Osteocyte (in vitro differentiated cells): ENCODE measurements around the gene FBF1. TPM values are rescaled to one million over a fixed set of nuclear protein-coding genes. Genes with fewer than 3 reads are reported as not detected.
A peak's percentile ranks its signal among the peaks of the same experiment; 100 is the strongest.

Source experiments
- DNase-seq: peaks from one replicate; pipeline ENCODE4 v3.0.0; 2021; ENCODE audit warnings: mixed read lengths; ENCODE audit not compliant: unreplicated experiment; ENCODE audit errors: extremely low spot score
- H3K27ac Mint-ChIP-seq: one replicate; pipeline ENCODE4 v1.8.0; 2021; ENCODE audit warnings: mild to moderate bottlenecking, mixed read lengths; ENCODE audit not compliant: unreplicated experiment
- H3K27me3 Mint-ChIP-seq: one replicate; pipeline ENCODE4 v1.8.0; 2021; ENCODE audit warnings: mixed read lengths; ENCODE audit not compliant: unreplicated experiment
- H3K36me3 Mint-ChIP-seq: one replicate; pipeline ENCODE4 v1.8.0; 2021; ENCODE audit warnings: mixed read lengths; ENCODE audit not compliant: unreplicated experiment
- H3K4me1 Mint-ChIP-seq: one replicate; pipeline ENCODE4 v1.8.0; 2021; ENCODE audit warnings: mixed read lengths; ENCODE audit not compliant: unreplicated experiment
- H3K4me3 Mint-ChIP-seq: one replicate; pipeline ENCODE4 v1.8.0; 2021; ENCODE audit warnings: mild to moderate bottlenecking, moderate library complexity, mixed read lengths; ENCODE audit not compliant: unreplicated experiment
- H3K9me3 Mint-ChIP-seq: one replicate; pipeline ENCODE4 v1.8.0; 2021; ENCODE audit warnings: mixed read lengths; ENCODE audit not compliant: unreplicated experiment
- CTCF ChIP-seq: fragments of 200-600 bp; sonication (generic); IDR thresholded peaks from 2 replicates; pipeline ENCODE4 v1.5.0; 2021; ENCODE audit warnings: antibody characterized with exemption, mild to moderate bottlenecking, moderate library complexity
- total RNA-seq: library from RNA; stranded (reverse); gene quantifications from 2 replicates; pipeline ENCODE4 v1.2.1, GENCODE V29; 2021

Gene FBF1
- total RNA-seq, 1 donor from 2014 or later, result 14.8 TPM

- Mint-ChIP-seq H3K4me3 (no peak overlapping the region), H3K36me3 (peaks cover 14% of the 10 kb centered on the region), H3K27me3 (no peaks in the 10 kb centered on the region), H3K9me3 (no peaks in the 10 kb centered on the region), H3K27ac (no peak overlapping the region), H3K4me1 (no peaks in the 10 kb centered on the region)
- TF ChIP-seq CTCF, result no peak
- DNase-seq, result no peak
Measured at GRCh38 chr17:75959839-75960511, 19.1 kb upstream of the FBF1 start.

GRCh38 chr17:75959051-75959838 lies 18.4 kb upstream of the FBF1 start:
- no peak overlapping the region for H3K4me3 Mint-ChIP-seq
- no peak for DNase-seq
- H3K36me3 Mint-ChIP-seq, result peaks cover 12% of the 10 kb centered on the region
- H3K4me1 Mint-ChIP-seq, result no peaks in the 10 kb centered on the region
- no peaks in the 10 kb centered on the region for H3K9me3 Mint-ChIP-seq
- H3K27me3 Mint-ChIP-seq, result no peaks in the 10 kb centered on the region
- no peak overlapping the region for H3K27ac Mint-ChIP-seq
- TF ChIP-seq CTCF, result no peak

- no peak overlapping the region for H3K4me3 Mint-ChIP-seq
- peaks cover 7% of the 10 kb centered on the region for H3K4me1 Mint-ChIP-seq
- H3K27ac Mint-ChIP-seq, result peak overlapping the region; percentile 41
- no peak for DNase-seq
- no peaks in the 10 kb centered on the region for H3K27me3 Mint-ChIP-seq
- H3K36me3 Mint-ChIP-seq, result peaks cover 50% of the 10 kb centered on the region
- no peak for TF ChIP-seq CTCF
- no peaks in the 10 kb centered on the region for H3K9me3 Mint-ChIP-seq
Measured at GRCh38 chr17:75950855-75951554, 10.2 kb upstream of the FBF1 start.

- H3K27me3 Mint-ChIP-seq, result no peaks in the 10 kb centered on the region
- no peak overlapping the region for H3K27ac Mint-ChIP-seq
- no peak for TF ChIP-seq CTCF
- peaks cover 50% of the 10 kb centered on the region for H3K36me3 Mint-ChIP-seq
- DNase-seq, result no peak
- no peaks in the 10 kb centered on the region for H3K9me3 Mint-ChIP-seq
- H3K4me1 Mint-ChIP-seq, result peaks cover 7% of the 10 kb centered on the region
- H3K4me3 Mint-ChIP-seq, result no peak overlapping the region
Measured at GRCh38 chr17:75950421-75950820, 9.6 kb upstream of the FBF1 start.

GRCh38 chr17:75945211-75945610 lies 4.4 kb upstream of the FBF1 start:
- Mint-ChIP-seq H3K4me1 (peaks cover 11% of the 10 kb centered on the region), H3K9me3 (no peaks in the 10 kb centered on the region), H3K36me3 (peaks cover 33% of the 10 kb centered on the region), H3K27me3 (no peaks in the 10 kb centered on the region), H3K27ac (no peak overlapping the region), H3K4me3 (no peak overlapping the region)
- no peak for DNase-seq
- no peak for TF ChIP-seq CTCF
